GM21786 (cell line): ENCODE results near the gene DSN1.
"Not testable (repeated sequence)": the region's sequence is repeated elsewhere in the genome, so short reads cannot be mapped to it uniquely, and the experiment has no call there.

ENCODE experiments used
- ATAC-seq: cut with Tn5 transposase; IDR thresholded peaks from one replicate; pipeline ENCODE4 v1.9.1; 2021; ENCODE audit not compliant: unreplicated experiment

DSN1 gene, protein sequence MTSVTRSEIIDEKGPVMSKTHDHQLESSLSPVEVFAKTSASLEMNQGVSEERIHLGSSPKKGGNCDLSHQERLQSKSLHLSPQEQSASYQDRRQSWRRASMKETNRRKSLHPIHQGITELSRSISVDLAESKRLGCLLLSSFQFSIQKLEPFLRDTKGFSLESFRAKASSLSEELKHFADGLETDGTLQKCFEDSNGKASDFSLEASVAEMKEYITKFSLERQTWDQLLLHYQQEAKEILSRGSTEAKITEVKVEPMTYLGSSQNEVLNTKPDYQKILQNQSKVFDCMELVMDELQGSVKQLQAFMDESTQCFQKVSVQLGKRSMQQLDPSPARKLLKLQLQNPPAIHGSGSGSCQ

DNA sequence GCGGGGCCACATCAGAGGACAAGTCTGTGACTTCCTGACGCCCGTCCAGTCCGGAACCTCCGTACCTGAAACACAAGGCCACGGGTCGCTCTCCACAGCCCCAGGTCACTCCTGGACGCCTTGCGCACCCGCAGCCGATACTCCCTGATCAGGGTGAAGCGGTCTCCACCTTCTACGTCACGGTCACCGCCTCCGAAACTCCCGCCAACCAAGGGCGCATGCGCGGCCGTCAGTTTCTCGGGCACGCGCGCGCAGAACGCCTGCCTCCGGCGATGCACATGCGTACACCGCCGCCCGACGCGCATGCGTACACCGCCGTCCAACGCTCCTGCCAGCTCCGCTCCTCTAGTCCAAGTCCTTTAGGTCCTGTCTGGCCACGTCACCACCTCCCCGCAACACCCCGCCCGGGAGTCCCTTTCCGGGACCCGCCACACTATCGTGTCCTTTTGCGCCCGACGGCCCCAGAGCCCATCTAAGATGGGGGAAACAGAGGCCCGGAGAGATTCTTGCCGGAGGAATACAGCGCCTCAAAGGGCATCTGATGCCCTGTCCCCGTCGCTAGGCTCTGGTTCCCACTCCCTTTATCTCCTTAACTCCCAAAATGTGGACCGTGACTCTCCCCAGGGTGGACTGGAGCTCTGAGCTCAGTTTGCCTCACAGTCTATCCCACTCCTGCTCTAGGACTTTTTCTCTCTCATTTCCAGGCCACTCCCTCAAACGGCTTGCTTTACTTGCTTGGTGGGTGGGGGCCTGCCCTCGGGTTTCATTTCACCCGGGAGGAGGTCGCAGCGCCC, at the start of gene DSN1:
Gene DSN1, minus strand, starts transcription at position 167 of the 794 bp plus-strand sequence. CDS start 2,305 bp downstream, outside the sequence.
- ATAC-seq = peak; percentile 85

DNA sequence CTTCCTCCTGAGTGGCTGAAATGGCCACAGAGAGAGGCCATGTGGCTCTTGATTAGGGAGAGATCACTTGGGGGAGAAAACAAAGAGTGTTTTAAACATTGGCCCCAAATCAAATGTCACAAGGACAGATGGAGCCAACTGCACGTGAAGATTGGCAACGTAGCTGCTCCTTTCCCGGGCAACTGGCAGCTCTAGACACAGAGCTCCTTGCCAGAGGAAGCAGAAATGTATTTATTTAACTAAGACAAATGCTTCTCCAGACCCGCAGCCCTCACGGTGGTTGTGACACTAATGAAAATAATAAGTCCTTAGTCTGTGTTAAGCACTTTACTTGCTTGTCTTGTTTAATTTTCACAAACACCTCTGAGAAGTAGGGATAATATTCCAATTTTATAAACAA, 49.6 kb upstream of the DSN1 start:
- ATAC-seq = no peak

DNA sequence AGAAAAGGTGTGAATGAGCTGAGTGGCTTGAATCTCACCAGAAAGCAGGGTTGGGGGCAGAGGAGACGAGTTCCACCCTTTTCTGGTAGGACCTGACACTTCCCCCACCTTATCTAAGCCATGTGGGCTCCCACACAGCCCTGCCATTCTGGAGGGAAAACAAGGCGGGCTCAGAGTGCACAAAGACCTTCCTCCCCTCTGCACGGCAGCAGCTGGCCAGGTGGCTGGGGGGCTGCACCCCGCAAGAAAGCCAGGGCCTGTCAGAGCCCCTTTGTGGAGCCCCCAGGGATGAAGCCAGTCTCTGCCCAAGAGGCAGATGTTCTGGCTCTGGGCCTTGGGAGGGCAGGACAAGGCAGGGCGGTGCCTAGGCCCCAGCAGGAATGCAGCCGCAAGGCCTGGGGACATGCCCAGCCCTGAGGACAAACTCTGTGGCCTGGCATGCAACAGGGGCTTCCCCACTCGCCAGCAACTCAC, 48.4 kb upstream of the DSN1 start:
- ATAC-seq = no peak

DNA sequence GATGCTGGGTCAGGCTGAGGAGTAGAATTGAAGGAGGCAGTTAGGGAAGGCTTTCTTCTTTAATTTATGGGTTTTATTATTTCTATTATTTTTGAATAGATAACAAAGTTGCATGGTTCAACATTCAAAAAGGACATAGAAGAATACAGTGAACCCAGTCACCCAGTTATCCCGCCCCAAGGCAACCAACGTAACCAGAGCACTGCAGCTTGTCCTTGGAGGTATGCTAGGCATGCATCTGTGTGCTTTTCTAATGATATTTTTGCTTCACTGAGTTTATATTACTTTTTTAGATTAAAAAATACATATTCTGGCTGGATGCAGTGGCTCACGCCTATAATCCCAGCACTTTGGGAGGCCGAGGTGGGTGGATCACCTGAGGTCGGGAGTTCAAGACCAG, 47.4 kb upstream of the DSN1 start:
- no peak for ATAC-seq

DNA sequence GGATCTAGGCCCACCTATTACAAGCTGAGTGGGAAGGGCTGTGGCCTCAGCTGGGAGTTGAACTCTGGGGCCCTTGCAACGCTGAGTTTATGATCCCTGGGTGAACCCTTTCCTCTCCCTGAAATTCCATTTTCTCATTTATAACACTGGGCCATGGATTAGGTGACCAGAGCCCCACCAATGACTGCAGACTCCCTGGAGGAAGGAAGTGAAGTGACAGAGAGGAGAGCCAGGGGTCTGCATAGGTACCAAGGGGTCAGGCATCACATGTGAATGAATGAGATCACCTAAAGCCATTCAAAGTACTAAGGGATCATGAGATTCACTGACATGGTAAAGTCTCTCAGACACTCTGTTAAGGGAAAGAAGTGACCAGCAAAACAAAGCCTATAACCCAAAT, 46.5 kb upstream of the DSN1 start:
- no peak for ATAC-seq

DNA sequence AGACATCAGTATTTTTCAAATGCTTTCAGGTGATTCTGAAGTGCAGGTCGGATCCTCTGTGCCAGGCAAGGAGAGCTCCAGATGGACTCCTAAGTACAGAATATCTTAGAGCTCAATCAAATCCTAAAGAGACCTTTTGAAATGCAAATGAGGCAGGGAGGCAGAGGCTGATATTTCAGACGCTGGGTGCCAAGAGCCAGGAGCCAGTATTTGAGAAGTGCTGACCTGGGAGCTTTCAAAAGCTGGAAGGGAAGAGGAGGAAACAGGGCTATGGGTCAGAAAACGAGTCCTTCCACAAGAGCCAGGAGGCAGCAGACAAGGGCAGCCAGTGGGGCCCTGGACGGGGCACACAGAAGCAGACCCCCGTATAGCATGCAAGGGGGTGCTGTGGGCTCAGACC, 46.1 kb upstream of the DSN1 start:
- ATAC-seq = no peak

DNA sequence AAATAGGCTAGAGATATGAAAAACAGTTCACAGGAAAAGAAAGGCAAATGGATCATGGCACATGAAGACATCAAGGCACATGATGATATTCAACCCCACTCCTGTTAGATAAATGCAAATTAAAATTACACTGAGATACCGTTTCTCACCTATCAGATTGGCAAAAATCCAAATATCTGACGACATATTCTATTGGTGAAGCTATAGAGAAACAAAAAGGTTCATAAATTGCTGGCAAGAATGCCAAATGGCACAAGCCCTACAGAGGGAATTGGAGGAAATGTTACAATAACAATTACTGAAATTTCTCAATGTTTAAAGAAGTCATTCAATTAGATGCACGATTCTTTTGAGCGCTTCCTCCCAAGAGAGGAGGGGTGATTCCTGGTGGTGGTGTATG, 45.3 kb upstream of the DSN1 start:
- no peak for ATAC-seq

DNA sequence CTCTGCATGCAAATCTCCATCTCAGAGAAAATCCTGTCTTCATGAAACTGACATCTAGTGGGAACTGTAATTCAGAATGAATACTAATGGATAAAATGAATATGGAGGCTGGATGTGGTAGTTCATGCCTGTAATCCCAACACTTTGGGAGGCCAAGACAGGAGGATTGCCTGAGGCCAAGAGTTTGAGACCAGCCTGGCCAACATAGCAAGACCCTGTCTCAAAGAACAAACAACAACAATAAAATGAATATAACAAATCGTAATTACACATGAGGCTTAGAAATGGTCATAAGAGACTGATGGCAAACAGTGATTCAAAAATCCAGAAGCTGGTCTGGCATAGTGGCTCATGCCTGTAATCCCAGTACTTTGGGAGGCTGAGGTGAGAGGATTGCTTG, 44.6 kb upstream of the DSN1 start:
- no peak for ATAC-seq

DNA sequence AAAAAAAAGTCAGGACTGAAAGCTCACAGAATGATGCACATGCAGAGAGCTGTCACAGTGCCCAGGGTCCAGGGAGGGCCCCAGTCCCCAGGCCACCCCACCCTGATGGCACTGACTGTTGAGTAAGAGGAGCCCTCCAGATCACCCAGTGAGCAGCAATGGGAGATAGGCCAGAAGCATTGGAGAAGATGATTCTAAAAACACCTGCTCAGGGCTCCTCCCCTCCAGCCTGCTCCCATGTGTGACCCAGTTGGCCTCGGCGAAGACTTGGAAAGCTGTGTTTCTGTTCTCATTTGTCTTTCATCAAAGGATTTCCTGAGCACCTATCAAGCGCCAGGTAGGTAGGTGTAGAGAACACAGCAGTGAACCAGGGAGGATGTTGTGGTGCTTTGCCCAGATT, 43.9 kb upstream of the DSN1 start:
- no peak for ATAC-seq

DNA sequence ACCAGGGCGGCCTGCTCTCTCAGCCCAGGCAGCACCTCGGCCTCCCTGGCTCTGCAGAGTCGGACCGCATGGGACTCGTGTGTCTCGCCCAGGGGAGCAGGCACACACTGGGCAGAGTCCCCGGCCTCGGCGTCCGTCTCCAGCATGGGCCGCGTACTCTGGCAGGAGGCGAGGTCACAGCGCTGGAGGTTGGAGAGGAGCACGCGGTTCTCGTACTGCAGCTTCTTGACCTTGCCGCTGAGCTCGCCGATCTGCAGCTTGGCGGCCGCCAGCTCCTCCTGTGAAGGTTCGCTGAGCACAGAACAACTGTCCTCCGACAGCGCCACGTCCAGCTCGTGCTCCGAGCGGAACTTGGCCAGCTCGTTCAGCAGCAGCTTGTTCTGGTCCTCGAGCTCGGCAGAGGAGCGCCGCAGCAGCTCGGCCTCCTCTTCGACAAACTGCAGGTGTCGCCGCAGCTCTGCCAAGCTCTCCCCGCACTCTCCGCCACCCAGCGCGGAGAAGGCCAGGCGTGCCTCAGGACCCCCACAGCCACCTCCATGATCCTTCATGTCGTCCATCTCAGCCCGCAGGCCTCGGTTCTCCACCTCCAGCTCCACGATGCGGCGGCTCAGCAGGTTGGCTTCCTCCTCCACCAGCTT, 42.0 kb upstream of the DSN1 start:
- ATAC-seq = no peak

DNA sequence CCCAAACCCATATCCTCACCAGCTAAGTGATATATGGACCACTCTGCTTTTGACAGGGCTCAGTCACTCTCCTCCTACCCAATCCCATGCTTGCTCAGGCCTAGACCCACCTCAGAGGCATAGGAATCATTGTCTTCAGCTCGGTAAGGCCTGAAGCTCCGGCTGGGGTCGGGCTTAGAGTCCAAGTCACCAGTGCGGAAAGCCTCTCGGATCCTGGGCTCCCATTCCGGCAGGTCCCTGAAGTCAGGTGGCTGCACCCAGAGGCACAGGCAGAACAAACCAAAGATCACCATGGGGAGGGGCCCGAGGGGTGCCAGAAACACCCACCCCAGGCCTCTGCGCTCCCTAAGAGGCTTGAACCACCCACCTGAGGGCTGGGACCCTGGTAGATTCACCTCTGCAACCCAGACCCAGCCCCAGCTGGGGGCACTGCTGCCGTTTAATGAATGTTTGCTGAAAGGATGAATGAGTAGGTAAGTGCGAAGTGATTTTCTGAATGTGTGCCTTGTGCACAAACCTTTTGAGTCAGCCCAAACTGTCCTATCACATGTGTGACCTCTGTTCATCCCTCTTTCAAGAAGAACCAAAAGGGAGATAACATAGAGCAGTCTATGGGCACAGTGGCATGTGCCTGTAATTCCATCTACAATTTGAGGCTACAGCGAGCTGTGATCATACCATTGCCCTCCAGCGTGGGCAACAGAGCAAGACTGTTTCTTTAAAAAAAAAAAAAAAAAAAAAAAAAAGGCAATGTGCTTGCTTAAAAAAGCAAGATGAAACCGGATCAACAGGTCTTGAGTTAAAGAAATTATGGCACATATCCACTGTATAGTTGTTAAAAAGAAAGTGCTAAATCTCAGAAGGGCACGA, 39.3 kb upstream of the DSN1 start:
- no peak for ATAC-seq

DNA sequence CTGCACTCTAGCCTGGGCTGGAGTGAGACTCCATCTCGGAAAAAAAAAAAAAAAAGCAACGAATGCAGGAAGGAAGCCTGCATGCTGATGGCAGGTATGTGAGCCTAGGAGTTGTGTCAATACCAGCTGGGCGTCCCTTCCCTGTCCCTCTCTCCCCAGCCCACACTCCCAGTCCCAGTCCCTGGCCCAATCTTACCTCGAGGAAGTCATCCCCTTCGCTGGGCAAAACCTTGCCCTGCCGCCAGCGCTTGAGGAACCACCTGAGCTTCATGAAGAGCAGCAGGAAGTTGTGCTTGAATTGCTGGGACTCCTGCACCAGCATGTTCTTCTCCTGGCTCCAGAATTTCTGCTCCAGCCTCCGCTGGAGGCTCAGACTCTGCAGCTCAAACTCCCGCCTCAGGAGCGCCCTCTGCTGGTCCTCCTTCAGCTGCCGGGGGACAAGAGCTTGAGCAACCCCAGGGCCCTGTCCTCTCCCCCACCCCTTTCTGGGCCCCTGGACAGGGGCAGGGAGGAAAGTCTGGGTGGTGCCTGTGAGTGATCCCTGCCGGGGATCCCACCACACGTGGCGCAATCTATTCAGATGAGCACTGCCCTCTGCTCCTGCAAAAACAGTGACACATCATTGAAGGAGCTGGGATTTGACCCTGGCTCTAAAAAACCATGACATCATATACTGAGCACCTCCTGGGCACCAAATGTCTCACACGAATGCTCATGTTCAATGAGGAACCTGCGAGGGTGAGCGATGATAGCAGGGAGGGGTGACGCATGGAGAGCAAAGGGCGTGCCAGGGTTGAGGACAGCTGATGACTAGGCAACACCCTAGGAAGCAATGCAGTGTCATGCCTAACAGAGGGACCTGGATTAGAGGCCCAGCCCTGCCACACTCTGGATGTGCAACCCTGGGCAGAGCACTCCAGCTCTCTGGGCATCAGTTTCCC, 35.0 kb upstream of the DSN1 start:
- ATAC-seq = no peak

DNA sequence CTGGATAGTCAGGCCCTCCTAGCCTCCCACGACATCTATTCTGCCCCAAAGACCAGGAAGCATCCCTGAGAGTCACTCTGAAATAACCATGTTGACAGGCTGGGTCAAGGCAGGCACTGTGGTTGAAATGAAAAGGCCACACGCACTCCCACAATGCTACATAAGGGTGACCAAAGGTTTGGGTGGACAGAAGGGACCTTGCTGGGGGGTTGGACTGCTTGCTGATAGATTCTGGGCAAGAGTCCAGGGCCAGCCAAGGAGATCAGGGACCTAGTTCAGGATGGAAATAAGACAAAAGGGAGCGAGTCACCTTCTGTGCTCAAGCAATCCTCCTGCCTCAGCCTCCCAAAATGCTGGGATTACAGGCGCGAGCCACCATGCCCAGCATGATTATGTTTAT, 32.5 kb upstream of the DSN1 start:
- ATAC-seq = no peak

DNA sequence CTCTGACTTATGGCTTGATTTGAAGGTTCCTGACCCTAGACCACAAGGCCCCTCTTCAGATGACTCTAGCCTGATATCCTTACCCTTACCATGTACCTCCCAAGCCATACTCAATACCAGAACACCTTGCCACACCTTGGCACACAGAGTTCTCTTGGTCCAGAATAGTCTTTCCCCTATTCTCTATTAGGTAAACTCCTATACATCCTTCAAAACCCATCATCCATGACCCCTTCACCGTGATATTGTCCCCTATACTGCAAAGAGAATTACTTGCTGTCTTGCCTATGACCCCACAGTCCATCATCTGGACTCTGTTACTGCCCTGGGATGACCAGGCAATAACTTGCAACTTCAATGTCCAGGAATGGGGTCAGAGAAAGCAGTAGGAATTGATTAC, 31.8 kb upstream of the DSN1 start:
- no peak for ATAC-seq

DNA sequence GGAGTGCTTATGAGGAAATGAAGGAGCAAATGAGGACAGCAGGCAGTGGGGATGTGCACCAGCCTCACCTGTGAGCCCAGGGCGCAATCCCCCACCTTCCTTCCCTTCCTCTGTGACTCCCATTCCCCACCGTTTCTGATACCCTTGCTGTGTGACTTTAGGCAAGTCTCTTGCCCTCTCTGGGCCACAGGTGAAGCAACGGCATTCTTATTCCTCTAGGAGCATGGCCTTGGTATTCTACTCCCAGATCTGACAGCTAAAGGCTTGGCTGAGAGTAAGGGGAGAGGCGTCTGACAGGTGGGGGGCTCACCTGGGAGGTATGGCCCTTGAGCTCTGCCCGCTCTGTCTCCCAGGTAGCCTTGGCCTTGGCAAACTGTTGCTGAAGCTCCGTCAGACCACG, 30.9 kb upstream of the DSN1 start:
- ATAC-seq = no peak

DNA sequence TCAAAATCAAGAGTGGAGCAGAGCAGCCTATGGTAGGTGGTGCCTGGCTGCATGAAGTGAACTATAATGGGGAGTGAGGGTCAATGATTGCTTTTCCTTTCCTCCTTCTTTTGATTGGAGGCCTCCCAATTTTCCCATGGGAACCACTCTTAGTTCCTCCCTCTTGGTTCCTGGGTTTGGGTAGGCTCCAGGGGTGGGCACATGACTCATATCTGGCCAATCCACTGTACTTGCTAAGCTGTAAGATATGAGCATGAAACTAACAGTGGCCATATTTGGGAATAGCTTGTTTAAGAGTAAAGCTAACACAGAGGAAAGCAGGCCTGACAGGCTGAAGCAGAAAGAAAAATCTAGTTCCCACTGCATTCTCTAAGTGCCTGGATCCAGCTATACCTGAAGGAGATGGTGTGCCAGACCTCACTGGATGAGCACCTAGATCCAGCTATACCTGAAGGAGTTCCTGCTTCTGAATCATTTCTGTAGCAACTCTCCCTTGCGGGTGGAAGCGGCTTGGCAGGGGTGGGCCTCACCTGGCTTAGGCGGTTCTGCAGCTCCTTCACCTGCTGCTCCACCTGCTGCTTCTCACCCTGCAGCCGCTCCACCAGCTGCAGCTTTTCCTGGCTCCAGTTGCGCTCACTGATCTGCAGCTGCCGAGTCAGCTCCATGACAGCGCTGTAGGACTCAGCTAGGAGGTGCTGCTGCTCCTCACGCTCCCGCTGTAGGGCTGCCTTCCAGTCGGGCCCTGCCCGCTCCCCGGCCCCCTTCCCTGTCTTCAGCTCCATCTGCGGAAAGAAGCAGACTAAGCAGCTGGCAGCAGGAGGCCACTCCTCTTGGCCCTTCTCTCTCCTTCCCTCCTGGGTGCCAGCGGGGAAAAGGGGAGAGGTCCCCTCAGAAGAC, 29.0 kb upstream of the DSN1 start:
- no peak for ATAC-seq

DNA sequence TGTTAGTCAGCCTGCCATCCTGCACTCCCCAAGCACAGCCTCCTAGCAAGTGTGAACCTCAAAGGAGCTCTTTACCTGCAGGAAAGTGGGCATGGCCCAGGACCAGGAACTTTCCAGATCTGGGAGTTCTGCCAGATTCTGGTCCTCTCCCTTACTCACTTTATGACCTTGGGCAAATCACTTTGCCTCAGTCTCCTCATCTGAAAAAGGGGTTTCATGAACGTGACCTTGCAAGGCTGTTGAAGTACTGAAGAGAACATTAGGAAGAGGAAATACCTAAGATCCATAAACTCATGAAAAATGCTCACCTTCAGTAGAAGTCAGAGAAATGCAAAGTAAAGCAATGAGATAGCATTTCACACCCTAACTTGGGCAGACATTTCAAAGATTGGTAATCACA, 26.8 kb upstream of the DSN1 start:
- ATAC-seq = no peak

DNA sequence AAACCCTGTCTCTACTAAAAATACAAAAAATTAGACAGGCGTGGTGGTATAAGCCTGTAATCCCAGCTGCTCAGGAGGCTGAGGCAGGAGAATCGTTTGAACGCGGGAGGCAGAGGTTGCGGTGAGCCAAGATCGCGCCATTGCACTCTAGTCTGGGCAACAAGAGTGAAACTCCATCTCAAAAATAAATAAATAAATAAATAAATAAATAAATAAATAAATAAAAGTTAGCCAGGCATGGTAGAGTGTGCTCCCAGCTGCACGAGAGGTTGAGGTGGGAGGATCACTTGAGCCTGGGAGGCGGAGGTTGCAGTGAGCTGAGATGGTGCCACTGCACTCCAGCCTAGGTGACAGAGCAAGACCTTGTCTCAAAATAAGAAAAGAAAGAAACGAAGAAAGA, 25.8 kb upstream of the DSN1 start:
- not testable (repeated sequence) for ATAC-seq

DNA sequence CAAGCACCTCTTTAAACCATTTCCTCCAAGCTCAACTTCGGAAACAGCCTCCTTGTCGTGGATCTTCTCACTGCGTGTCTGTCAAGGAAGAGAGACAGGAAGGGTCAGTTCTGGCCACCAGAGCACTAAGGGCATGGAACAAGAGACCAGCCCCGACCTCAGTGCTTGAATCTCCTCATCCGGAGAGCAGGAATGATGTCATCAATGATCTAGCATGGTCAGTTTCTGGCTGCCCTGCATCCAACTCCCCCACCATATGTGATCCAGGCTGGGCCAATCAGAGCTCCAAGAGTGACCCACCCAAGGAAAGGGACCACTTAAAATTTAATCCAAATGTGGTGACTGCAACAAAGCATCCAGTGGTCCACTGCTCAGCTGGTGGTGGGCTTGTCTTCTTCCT, 23.3 kb upstream of the DSN1 start:
- no peak for ATAC-seq
